GM21528 (cell line): ENCODE measurements around the gene RAB1A.
"Not testable (repeated sequence)": the region's sequence is repeated elsewhere in the genome, so short reads cannot be mapped to it uniquely, and the experiment has no call there.

Source experiments
- ATAC-seq: cut with Tn5 transposase; IDR thresholded peaks from one replicate; pipeline ENCODE4 v1.9.1; 2021; ENCODE audit warnings: mild to moderate bottlenecking, moderate library complexity; ENCODE audit not compliant: unreplicated experiment, low FRiP score

RAB1A gene

GRCh38 chr2:65137197-65137775 lies 7.4 kb upstream of the RAB1A start:
- no peak for ATAC-seq

- no peak for ATAC-seq
Observed at GRCh38 chr2:65136253-65136652, 6.3 kb upstream of the RAB1A start.

DNA sequence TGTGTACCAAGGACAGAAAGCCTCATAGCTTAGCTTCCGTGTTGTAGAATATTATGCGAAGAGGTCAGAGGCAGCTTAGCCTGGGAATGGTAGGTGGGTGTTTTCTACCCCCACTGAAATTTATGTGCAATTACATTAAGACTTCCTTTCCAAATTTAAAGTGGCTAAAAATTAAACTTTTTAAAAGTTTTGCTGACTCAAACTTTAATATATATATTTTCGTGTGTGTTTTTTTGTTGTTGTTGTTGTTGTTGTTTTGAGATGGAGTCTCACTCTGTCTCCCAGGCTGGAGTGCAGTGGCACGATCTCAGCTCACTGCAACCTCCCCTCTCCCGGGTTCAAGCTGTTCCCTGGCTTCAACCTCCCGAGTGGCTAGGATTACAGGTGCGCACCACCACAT lies 4.3 kb upstream of the RAB1A start:
- no peak for ATAC-seq

DNA sequence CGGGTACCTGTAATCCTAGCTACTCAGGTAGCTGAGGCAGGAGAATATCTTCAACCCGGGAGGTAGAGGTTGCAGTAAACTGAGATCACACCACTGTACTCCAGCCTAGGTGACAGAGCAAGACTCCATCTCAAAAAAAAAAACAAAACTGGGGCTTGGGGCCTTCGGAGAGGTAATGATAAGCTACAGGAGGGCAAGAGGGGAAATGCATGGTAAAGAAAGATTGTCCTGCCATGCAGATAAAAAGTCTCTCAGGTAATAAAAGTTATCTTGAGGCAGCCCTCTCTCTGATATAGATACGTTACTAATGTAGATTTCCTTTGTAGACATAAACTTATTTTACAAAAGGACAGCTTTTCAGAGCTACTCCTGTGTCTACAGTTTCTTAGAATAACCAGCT lies 3.7 kb upstream of the RAB1A start:
- ATAC-seq, result no peak

GRCh38 chr2:65132930-65133329 lies 3.0 kb upstream of the RAB1A start:
- ATAC-seq, result not testable (repeated sequence)

DNA sequence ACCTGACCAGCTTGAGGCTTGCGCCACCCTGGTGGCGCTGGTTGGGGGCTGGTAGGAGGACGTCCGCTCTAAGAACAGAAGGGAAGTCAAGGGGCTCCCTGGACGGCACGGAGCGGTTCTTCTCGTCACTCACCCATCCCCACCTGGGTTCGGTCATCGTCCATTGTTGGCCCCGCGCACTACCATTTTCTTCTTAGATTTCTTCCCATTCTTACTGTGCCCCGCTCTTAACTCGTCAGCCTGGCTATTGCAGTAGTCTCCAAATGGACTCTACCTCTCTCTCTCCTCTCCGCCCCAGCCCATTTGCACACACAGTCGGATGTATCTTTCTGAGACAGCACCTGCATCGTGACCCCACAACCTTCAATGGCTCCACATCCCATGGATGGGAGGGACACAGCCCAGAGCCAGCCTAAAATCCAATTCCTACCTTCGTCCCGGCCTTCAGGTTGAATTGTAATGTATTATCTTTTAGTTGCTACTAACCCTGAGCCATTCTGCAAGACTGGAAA lies 814 bp upstream of the RAB1A start:
- ATAC-seq, result peak; percentile 41

GRCh38 chr2:65129286-65129825 lies 550 bp downstream of the RAB1A start:
- ATAC-seq, result peak; percentile 1

DNA sequence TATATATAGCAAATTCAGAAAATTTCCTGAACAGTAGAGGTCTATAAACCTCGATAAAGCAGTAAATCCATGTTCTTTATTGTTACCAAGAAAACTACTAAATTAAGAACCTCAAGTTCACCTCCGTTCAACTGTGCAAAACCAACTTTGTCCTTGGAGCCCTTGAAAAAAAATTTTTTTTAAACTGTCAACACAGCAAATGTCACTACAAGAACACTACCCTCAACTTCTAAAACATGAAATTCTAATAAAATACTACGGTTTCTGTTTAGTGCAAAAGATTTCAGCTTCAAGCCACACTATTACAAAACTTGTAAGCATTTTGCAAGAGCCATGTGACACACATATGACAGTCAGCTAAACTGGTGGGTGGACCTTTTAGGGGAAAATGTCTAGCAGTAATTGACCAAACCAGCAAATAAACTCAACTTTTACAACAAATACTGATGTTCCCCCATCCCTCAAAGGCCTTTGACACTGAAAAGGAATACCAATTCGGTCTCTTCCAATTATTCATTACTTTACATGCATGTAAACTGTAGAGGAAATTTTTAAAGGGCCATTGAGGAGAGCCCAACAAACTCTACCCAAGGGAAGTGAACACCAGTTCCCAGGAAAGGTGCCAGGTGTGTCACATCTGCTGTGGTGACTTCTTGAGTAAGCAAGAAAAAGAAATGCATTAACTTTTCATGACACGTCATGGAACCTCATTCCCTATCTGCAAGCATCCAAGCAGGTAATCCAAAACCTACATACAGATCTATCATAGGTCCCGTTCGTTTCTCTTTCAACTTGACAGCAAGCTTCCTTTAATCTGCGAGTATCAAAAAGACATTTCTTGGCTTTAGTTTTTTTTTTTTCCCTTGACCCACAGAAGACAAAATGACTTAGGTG lies 1.4 kb downstream of the RAB1A start:
- ATAC-seq, result no peak

- ATAC-seq, result not testable (repeated sequence)
Observed at GRCh38 chr2:65125457-65125856, 4.4 kb downstream of the RAB1A start.

- ATAC-seq, result no peak
Observed at GRCh38 chr2:65122313-65122712, 7.6 kb downstream of the RAB1A start.

DNA sequence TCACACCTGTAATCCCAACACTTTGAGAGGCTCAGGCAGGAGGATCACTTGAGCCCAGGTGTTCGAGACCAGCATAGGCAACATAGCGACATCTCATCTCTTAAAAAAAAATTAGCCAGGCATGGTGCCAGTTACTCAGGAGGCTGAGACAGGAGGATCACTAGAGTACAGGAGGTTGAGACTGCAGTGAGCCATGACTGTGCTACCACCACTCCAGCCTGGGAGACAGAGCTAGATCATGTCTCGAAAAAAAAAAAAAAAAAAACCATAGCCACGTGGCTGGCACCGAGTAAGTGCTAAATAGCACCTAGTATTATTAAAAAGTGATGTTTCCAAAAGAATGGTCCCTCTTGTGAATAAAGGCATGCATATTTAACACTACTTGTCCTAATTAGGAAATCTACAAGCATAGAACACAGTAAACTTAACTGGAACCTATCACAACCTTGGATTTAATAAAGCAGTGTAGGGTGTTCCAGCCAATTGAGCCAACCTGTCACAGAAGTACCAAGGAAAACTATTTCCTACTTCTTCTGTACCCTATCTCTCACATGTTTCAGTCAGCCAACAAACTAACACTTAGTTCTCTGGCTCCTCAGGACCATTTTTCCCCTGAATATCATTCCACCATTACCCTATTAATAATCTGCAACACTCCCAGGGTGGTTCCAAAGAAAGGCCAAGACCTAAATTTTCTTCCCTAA lies 8.8 kb downstream of the RAB1A start:
- no peak for ATAC-seq

GRCh38 chr2:65116645-65117044 lies 13.3 kb downstream of the RAB1A start:
- no peak for ATAC-seq

DNA sequence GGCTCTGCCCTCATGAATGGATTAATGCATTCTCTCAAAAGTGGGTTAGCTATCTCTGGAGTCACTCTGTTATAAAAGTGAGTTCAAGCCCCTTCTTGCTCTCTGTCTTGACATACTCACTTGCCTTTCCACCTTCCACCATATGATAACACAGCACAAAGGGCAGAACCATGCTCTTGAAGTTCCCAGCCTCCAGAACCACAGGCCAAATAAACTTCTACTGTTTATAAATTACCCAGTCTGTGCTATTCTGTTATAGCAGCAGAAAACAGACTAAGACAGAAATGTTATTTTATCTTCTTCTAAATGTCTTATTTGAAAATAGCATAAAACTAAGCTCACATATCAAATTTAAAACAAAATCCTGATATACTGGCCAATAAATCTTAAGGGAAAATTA lies 15.0 kb downstream of the RAB1A start:
- ATAC-seq, result no peak

DNA sequence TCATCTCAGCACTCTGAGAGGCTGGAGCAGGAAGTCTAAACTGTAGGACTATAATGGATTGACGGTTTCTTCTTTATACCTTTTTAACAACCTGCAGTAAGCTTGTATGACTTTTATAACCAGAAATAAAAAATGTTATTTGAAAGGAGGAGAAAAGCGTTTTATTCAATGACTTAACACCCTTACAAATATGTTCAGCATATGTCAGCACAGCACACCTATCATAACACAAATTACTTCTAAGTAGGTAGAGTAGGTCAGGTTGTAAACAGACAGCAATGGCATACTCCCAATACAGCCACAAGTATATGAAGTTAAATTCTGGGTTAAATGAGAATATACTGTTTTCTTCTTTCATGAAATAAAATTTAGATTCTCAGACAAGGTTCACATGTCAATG lies 16.1 kb downstream of the RAB1A start:
- ATAC-seq, result no peak

- ATAC-seq, result no peak
Observed at GRCh38 chr2:65113229-65113628, 16.7 kb downstream of the RAB1A start.

DNA sequence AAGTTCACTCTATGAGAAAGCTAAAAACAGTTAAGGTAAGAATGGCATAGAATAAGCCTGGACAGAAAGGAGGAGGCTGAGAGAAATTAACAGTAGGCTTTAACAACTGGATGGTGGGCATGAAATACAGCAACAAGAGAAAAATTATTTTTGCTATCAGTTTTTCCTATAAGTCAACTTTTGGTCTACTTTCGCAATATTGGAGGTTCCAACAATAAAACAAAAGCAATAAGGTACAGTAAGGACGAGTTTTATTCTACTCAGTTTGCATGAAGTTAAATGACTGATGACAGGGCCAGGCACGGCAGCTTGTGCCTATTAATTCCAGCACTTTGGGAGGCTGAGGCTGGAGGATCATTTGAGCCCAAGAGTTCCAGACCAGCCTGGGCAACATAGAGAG lies 17.3 kb downstream of the RAB1A start:
- no peak for ATAC-seq

DNA sequence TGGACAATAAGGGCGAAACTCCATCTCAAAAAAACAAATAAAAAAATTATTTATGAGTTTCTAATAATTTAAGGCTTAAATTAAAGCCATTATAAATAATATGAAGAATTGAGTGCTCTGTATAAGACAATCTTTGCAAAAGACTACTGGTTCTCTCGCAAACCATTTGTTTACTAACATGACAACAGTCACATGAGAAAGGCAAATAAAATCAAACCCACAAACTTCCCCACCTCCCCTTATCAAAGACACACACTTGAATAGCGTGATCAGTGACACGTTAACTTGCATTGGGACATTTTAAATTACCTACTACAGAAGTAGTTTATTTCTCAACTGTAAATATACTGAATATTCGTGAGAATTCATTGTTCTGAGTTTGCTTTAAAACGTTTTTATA lies 21.1 kb downstream of the RAB1A start:
- ATAC-seq, result no peak

- ATAC-seq, result no peak
Observed at GRCh38 chr2:65107530-65107929, 22.4 kb downstream of the RAB1A start.

DNA sequence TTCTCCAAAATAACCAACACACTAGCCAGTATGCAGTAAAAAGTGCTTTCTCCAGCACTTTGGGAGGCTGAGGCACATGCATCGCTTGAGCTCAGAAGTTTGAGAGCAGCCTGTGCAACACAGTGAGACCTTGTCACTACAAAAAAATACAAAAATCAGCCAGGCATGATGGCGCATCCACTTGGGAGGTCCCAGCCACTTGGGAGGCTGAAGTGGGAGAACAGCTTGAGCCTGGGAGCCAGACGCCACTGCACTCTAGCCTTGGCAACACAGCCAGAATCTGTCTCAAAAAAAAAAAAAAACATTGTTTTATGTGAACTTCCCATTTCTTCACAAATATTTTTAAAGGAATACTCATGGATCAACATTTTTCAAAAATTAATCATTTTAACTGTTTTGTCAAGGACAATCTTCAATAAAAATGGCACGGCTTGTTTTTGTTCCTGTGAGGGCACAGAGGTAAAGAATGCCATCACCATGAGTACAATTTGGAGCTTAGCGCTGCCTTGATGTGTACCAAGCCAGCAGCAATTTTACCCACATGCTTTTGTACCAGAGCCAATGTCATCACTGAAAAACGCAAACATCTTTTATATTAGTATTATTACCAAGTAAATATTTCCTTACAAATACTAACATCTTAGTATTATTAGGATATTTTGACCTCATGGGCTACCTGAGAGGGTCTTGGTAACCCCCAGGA lies 26.7 kb downstream of the RAB1A start:
- no peak for ATAC-seq

DNA sequence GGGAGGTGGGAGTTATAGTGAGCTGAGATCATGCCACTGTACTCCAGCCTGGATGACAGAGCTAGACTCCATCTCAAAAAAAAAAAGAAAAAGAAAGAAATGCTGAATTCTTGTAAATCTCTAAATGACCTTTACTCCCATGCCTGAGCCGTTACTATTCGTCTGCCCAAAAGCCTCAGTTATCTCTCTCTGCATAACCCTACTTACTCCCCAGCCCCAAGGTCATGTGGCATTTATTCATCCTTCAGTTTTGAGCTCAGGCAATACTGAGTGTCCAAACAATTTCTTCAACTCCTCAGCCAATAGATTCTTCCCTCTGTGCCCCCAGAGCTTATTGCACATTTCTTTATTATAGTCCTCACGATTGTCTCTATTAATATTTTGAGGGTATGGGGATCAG lies 28.8 kb downstream of the RAB1A start:
- ATAC-seq, result no peak
